ENCODE measurements around the gene MAPT. TPM values are rescaled to one million over a fixed set of nuclear protein-coding genes. Genes with fewer than 3 reads are reported as not detected.
"Not testable (repeated sequence)": the region's sequence is repeated elsewhere in the genome, so short reads cannot be mapped to it uniquely, and the experiment has no call there.

MAPT gene
- total RNA-seq, 1 donor from 2014 or later: 0.88 TPM

- ATAC-seq: peak; percentile 2
Measured at GRCh38 chr17:46011711-46012505, 117.6 kb downstream of the MAPT start.

- ATAC-seq: no peak
Measured at GRCh38 chr17:46012506-46013079, 118.2 kb downstream of the MAPT start.

DNA sequence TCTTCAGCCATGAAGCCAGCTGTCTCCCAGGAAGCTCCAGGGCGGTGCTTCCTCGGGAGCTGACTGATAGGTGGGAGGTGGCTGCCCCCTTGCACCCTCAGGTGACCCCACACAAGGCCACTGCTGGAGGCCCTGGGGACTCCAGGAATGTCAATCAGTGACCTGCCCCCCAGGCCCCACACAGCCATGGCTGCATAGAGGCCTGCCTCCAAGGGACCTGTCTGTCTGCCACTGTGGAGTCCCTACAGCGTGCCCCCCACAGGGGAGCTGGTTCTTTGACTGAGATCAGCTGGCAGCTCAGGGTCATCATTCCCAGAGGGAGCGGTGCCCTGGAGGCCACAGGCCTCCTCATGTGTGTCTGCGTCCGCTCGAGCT is 118.8 kb downstream of the MAPT start:
- no peak for ATAC-seq

DNA sequence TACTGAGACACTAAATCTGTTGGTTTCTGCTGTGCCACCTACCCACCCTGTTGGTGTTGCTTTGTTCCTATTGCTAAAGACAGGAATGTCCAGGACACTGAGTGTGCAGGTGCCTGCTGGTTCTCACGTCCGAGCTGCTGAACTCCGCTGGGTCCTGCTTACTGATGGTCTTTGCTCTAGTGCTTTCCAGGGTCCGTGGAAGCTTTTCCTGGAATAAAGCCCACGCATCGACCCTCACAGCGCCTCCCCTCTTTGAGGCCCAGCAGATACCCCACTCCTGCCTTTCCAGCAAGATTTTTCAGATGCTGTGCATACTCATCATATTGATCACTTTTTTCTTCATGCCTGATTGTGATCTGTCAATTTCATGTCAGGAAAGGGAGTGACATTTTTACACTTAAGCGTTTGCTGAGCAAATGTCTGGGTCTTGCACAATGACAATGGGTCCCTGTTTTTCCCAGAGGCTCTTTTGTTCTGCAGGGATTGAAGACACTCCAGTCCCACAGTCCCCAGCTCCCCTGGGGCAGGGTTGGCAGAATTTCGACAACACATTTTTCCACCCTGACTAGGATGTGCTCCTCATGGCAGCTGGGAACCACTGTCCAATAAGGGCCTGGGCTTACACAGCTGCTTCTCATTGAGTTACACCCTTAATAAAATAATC is 119.3 kb downstream of the MAPT start:
- no peak for ATAC-seq

DNA sequence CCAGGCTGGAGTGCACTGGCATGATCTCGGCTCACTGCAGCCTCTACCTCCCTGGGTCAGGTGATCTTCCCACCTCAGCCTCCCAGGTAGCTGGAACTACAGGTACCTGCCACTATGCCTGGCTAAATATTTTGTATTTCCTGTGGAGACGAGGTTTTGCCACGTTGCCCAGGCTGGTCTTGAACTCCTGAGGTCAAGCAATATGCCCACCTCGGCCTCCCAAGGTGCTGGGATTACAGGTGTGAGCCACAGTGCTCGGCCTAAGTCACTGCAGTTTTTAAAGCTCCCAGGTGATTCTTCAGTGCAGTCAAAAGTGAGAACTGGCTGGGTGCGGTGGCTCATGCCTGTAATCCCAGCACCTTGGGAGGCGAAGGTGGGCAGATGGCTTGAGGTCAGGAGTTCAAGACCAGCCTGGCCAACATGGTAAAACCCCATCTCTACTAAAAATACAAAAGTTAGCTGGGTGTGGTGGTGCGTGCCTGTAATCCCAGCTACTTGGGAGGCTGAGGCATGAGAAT is 125.1 kb downstream of the MAPT start:
- not testable (repeated sequence) for ATAC-seq

DNA sequence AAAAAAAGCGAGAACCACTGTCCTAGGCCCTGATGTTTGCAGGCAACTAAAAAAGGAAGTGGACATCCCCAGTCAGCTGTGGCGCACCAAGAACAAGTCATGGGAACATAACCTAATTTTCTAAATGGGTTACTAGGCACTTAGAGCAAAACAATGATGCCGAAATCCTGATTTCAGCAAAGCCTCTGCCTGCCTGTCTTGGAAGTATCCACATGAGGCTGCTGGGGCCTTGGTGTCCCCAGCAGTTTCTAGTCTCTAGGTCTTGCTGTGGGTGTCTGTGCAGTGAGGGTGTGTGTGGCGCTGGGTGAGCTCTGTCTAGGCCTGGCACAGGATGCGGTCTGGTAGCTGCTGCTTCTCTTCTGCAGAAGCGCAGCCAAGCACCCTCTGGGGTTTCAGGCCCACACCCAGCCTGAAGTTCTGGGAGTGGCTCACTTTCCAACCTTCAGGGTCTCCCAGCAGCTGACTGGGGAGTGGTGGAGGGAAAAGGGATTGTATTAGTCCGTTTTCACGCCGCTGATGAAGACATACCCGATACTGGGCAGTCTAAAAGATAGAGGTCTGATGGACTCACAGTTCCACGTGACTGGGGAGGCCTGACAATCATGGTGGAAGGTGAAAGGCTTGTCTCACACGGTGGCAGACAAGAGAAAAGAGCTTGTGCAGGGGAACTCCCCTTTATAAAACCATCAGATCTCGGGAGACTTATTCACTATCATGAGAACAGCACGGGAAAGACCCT is 125.8 kb downstream of the MAPT start:
- ATAC-seq: peak; percentile 59

DNA sequence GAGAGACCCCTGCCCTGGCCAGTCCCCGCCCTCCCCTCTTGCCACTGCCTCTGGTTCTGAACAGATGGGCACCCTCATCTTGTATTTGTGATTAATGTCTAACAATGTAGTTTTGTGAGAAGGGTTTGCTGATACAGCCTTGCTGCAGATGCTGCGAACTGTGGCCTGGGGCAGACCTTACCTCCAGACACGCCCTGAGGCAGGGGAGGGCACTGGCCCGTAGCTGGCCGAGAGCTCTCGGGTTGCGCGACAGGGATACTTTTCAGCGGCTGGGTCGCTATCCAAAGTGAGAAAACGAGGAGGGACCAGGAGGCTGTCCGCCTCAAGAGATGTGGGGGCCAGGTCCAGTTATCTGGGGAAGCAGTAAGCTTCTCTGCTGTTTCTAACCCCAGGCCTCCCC is 126.6 kb downstream of the MAPT start:
- ATAC-seq: no peak

DNA sequence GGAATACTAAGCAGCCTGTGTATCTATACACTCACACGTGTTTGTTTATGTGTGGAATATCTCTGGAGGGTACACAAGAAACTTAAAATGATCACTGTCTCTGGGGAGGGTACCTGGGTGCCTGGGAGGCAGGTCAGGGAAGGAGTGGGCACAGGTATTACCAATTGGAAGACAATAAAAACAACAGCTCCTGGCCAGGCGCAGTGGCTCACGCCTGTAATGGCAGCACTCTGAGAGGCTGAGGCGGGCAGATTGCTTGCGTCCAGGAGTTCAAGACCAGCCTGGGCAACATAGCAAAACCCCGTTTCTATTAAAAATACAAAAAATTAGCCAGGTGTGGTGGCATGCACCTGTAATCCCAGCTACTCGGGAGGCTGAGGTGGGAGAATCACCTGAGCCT is 129.0 kb downstream of the MAPT start:
- ATAC-seq: not testable (repeated sequence)

DNA sequence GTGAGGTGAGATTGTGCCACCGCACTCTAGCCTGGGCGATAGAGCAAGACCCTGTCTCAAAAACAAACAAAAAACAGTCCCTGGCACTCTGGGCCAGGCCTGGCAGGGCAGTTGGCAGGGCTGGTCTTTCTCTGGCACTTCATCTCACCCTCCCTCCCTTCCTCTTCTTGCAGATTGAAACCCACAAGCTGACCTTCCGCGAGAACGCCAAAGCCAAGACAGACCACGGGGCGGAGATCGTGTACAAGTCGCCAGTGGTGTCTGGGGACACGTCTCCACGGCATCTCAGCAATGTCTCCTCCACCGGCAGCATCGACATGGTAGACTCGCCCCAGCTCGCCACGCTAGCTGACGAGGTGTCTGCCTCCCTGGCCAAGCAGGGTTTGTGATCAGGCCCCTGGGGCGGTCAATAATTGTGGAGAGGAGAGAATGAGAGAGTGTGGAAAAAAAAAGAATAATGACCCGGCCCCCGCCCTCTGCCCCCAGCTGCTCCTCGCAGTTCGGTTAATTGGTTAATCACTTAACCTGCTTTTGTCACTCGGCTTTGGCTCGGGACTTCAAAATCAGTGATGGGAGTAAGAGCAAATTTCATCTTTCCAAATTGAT is 129.5 kb downstream of the MAPT start:
- no peak for ATAC-seq

DNA sequence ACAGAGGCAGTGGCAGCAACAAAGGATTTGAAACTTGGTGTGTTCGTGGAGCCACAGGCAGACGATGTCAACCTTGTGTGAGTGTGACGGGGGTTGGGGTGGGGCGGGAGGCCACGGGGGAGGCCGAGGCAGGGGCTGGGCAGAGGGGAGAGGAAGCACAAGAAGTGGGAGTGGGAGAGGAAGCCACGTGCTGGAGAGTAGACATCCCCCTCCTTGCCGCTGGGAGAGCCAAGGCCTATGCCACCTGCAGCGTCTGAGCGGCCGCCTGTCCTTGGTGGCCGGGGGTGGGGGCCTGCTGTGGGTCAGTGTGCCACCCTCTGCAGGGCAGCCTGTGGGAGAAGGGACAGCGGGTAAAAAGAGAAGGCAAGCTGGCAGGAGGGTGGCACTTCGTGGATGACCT is 130.2 kb downstream of the MAPT start:
- no peak for ATAC-seq

GRCh38 chr17:46025060-46025459 is 130.7 kb downstream of the MAPT start:
- ATAC-seq: peak; percentile 6

DNA sequence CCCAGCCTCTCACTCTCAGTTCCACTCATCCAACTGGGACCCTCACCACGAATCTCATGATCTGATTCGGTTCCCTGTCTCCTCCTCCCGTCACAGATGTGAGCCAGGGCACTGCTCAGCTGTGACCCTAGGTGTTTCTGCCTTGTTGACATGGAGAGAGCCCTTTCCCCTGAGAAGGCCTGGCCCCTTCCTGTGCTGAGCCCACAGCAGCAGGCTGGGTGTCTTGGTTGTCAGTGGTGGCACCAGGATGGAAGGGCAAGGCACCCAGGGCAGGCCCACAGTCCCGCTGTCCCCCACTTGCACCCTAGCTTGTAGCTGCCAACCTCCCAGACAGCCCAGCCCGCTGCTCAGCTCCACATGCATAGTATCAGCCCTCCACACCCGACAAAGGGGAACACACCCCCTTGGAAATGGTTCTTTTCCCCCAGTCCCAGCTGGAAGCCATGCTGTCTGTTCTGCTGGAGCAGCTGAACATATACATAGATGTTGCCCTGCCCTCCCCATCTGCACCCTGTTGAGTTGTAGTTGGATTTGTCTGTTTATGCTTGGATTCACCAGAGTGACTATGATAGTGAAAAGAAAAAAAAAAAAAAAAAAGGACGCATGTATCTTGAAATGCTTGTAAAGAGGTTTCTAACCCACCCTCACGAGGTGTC is 131.3 kb downstream of the MAPT start:
- ATAC-seq: peak; percentile 4

DNA sequence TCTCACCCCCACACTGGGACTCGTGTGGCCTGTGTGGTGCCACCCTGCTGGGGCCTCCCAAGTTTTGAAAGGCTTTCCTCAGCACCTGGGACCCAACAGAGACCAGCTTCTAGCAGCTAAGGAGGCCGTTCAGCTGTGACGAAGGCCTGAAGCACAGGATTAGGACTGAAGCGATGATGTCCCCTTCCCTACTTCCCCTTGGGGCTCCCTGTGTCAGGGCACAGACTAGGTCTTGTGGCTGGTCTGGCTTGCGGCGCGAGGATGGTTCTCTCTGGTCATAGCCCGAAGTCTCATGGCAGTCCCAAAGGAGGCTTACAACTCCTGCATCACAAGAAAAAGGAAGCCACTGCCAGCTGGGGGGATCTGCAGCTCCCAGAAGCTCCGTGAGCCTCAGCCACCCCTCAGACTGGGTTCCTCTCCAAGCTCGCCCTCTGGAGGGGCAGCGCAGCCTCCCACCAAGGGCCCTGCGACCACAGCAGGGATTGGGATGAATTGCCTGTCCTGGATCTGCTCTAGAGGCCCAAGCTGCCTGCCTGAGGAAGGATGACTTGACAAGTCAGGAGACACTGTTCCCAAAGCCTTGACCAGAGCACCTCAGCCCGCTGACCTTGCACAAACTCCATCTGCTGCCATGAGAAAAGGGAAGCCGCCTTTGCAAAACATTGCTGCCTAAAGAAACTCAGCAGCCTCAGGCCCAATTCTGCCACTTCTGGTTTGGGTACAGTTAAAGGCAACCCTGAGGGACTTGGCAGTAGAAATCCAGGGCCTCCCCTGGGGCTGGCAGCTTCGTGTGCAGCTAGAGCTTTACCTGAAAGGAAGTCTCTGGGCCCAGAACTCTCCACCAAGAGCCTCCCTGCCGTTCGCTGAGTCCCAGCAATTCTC is 132.1 kb downstream of the MAPT start:
- ATAC-seq: no peak

DNA sequence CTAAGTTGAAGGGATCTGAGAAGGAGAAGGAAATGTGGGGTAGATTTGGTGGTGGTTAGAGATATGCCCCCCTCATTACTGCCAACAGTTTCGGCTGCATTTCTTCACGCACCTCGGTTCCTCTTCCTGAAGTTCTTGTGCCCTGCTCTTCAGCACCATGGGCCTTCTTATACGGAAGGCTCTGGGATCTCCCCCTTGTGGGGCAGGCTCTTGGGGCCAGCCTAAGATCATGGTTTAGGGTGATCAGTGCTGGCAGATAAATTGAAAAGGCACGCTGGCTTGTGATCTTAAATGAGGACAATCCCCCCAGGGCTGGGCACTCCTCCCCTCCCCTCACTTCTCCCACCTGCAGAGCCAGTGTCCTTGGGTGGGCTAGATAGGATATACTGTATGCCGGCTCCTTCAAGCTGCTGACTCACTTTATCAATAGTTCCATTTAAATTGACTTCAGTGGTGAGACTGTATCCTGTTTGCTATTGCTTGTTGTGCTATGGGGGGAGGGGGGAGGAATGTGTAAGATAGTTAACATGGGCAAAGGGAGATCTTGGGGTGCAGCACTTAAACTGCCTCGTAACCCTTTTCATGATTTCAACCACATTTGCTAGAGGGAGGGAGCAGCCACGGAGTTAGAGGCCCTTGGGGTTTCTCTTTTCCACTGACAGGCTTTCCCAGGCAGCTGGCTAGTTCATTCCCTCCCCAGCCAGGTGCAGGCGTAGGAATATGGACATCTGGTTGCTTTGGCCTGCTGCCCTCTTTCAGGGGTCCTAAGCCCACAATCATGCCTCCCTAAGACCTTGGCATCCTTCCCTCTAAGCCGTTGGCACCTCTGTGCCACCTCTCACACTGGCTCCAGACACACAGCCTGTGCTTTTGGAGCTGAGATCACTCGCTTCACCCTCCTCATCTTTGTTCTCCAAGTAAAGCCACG is 133.0 kb downstream of the MAPT start:
- ATAC-seq: no peak

DNA sequence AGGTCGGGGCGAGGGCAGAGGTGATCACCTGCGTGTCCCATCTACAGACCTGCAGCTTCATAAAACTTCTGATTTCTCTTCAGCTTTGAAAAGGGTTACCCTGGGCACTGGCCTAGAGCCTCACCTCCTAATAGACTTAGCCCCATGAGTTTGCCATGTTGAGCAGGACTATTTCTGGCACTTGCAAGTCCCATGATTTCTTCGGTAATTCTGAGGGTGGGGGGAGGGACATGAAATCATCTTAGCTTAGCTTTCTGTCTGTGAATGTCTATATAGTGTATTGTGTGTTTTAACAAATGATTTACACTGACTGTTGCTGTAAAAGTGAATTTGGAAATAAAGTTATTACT is 133.6 kb downstream of the MAPT start:
- no peak for ATAC-seq

- no peak for ATAC-seq
Measured at GRCh38 chr17:46028374-46028773, 134.0 kb downstream of the MAPT start.

DNA sequence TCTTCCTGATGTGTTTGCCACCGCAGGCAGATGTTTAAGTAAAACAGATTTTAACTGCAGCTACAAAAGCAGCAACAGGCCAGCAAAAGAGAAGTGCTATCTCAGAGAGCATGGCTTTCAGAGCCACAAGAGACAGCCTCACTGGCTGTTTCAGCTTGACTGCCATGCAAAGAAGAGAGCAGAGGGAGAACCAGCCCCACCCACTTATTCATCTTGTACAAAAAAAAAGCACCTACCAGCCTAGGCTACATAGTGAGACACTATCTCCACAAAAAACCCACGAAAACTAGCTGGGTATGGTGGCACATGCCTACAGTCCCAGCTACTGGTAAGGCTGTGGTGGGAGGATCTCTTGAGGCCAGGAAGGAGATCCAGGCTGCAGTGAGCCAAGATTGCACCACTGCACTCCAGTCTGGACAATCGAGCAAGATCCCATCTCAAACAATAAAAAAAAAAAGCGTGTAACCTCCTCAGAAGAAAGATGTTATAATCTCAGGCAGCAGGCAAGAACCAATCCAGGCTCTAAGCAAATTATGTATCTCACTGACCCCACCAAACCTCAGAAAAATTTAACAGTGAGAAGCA is 134.7 kb downstream of the MAPT start:
- ATAC-seq: no peak

GRCh38 chr17:46029627-46030026 is 135.3 kb downstream of the MAPT start:
- ATAC-seq: no peak

DNA sequence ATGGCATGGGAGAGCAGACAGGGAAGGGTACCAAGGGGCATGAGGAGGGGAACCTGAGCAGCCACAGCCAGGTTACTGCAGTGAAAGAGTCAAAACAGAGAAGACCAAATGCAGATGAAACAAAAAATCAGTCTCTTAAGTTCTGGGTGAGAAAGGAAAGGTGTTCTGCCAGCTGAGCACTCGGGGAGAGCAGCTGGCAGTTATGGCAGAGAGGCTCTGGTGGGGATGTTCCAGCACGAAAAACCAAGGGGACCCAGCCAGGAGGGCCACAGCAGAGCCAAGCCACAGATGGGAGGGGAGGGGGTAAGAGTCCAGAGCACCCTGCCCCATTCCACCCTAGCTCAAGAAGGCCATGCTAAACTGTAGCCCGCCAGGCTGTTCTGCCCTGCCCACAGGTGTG is 136.4 kb downstream of the MAPT start:
- no peak for ATAC-seq

GRCh38 chr17:46031440-46031839 is 137.1 kb downstream of the MAPT start:
- ATAC-seq: peak; percentile 9
